Breast epithelium (tissue), 4 donors: ENCODE data around the gene PCBP3. TPM values are rescaled to one million over a fixed set of nuclear protein-coding genes. Genes with fewer than 3 reads are reported as not detected.

Experiments used
- DNase-seq, 2 donors: peaks; one replicate each; pipeline ENCODE4 v3.0.0-alpha.2; 2019; ENCODE audit warnings: low spot score in 2 of 2
- H3K27ac ChIP-seq, 2 donors: fragments of 200-600 bp; sonication (generic) in 1 of 2; one replicate each; pipeline ENCODE4 v1.5.1; 2016 to 2019; ENCODE audit warnings: mild to moderate bottlenecking in 1 of 2
- H3K27me3 ChIP-seq, 2 donors: fragments of 200-600 bp; sonication (generic) in 1 of 2; one replicate each; pipeline versions ENCODE4 v1.5.1 to v1.6.0; 2017 to 2019; ENCODE audit warnings: control low read depth in 1 of 2, mild to moderate bottlenecking in 1 of 2
- H3K36me3 ChIP-seq: fragments of 200-600 bp; one replicate; pipeline ENCODE4 v1.5.1; 2019
- H3K4me1 ChIP-seq, 2 donors: fragments of 200-600 bp; sonication (generic); one replicate each; pipeline ENCODE4 v1.5.1; 2016 to 2019; ENCODE audit warnings: control low read depth in 1 of 2
- H3K4me3 ChIP-seq, 3 donors: fragments of 200-600 bp; sonication (generic); 1 replicate in 2 of 3; 2 replicates in 1 of 3; pipeline ENCODE4 v1.5.1; 2016 to 2019; ENCODE audit warnings: mild to moderate bottlenecking in 3 of 3, moderate library complexity in 2 of 3
- H3K9me3 ChIP-seq, 2 donors: fragments of 200-600 bp; sonication (generic) in 1 of 2; one replicate each; pipeline ENCODE4 v1.5.1; 2016 to 2019; ENCODE audit warnings: control low read depth in 1 of 2
- POLR2A ChIP-seq: fragments of 450-650 bp; IDR thresholded peaks from one replicate; pipeline ENCODE4 v1.6.1; 2016; ENCODE audit warnings: antibody characterized with exemption, mild to moderate bottlenecking, moderate library complexity
- POLR2AphosphoS5 ChIP-seq, 3 donors: sonication (generic); formaldehyde crosslinking; IDR thresholded peaks; one replicate each; pipeline ENCODE4 v1.6.1; 2017; ENCODE audit warnings: antibody characterized with exemption in 3 of 3
- intact Hi-C: fragments of 100-400 bp; cut with DNase I; formaldehyde crosslinking; loops from one replicate; pipeline ENCODE4 v1.15.1; 2023; ENCODE audit warnings: low total_unique reads
- total RNA-seq, 3 donors: library from RNA; depleted of rRNA; stranded (reverse); fragments of >200 nt; gene quantifications; one replicate each; pipeline ENCODE4 v1.1.0, GENCODE V29; 2016
- TF ChIP-seq, protein P1 (sequence below), 3 donors: fragments of 450-650 bp; IDR thresholded peaks; one replicate each; pipeline ENCODE4 v1.5.1; 2016 to 2017; ENCODE audit warnings: antibody characterized with exemption in 3 of 3, mild to moderate bottlenecking in 3 of 3, moderate library complexity in 3 of 3

Gene PCBP3
- total RNA-seq, 3 donors from 2014 or later = 3.4 to 13.8 (median 4.6) TPM

DNA sequence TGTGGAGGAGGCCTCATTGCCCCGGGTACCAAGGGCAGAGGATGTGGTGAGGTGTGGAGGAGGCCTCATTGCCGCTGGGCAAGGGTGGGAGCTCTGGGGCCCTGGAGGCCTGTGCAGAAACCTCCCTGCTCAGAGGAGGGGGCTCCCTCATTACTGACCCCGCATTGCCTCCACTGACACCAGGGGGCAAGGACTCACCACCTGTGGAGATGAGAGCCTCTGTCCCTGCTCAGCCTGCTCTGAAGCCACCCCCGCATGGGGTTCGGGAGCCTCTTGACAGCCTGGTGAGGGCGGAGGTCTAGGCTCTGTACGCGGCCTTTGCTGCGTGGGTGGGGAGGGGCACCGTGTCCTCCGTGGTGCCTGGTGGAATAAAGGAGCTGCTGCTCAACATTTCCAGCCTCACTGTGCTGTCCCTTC lies 243.1 kb downstream of the PCBP3 start:
- H3K4me1 ChIP-seq = no peaks in the 10 kb centered on the region
- no peak for DNase-seq
- intact Hi-C loops = no loop called here
- peak overlapping the region; percentile 67 to 85 for H3K27ac ChIP-seq
- H3K27me3 ChIP-seq = peaks cover 0 to 6% of the 10 kb centered on the region in 2 donors
- H3K9me3 ChIP-seq = no peaks in the 10 kb centered on the region
- no peak for TF ChIP-seq POLR2AphosphoS5 (IDR thresholded peaks at IDR 0.05)
- no peak for TF ChIP-seq POLR2A
- TF ChIP-seq, protein P1, sequence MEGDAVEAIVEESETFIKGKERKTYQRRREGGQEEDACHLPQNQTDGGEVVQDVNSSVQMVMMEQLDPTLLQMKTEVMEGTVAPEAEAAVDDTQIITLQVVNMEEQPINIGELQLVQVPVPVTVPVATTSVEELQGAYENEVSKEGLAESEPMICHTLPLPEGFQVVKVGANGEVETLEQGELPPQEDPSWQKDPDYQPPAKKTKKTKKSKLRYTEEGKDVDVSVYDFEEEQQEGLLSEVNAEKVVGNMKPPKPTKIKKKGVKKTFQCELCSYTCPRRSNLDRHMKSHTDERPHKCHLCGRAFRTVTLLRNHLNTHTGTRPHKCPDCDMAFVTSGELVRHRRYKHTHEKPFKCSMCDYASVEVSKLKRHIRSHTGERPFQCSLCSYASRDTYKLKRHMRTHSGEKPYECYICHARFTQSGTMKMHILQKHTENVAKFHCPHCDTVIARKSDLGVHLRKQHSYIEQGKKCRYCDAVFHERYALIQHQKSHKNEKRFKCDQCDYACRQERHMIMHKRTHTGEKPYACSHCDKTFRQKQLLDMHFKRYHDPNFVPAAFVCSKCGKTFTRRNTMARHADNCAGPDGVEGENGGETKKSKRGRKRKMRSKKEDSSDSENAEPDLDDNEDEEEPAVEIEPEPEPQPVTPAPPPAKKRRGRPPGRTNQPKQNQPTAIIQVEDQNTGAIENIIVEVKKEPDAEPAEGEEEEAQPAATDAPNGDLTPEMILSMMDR (IDR thresholded peaks at IDR 0.05) = no peak
- H3K4me3 ChIP-seq = no peak overlapping the region
- no peaks in the 10 kb centered on the region for H3K36me3 ChIP-seq

DNA sequence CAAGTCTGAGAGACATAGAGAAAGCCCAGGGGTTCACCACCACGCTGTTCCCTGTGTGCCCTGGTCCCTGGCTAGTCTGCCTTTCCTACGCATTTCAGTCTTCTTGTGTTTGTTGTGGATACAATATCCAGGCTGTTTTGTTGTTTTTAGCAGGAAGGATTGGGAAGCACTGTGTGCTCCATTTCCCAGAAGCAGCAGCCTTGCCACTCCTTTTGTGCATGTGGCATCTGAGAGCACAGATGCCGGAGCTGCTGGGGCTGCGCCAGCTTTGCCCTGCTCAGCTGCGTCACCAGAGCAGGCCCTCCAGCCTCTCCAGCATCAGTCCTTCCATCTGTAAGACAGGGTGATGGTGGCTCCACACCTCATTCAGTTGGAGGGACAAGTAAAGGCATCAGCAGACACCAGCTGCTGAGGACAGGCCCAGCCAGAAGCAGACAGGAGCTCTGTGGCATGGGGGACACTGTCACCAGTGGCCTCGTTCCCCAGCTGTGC lies 243.6 kb downstream of the PCBP3 start:
- no peaks in the 10 kb centered on the region for H3K9me3 ChIP-seq
- no peaks in the 10 kb centered on the region for H3K4me1 ChIP-seq
- peaks cover 0 to 7% of the 10 kb centered on the region in 2 donors for H3K27me3 ChIP-seq
- H3K36me3 ChIP-seq = no peaks in the 10 kb centered on the region
- H3K27ac ChIP-seq = peak overlapping the region; percentile 67 to 85
- no peak overlapping the region for H3K4me3 ChIP-seq
- peak in 1 of 2 donors; percentile 50 for DNase-seq
- intact Hi-C loops = no loop called here
- TF ChIP-seq, protein P1 (IDR thresholded peaks at IDR 0.05) = no peak
- no peak for TF ChIP-seq POLR2A
- TF ChIP-seq POLR2AphosphoS5 (IDR thresholded peaks at IDR 0.05) = no peak

DNA sequence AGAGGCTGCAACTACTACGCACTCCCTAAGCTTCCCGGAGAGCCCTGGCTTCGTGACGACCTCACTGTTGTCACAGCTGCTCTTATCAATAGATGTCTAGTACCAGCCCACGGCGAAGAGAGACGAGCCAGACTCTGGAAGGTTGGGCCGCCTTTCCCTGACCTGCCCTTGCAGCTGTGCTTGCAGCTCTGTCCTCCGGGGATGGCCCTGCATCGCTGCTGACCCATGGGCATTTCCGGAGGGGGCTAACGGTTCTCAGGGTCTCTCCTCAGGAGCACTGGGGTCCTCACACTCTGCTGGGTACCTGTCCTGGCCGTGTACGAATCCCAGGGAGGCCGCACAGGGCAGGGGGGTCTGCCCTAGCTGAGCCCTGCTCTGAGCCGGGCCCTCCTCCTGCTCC lies 244.3 kb downstream of the PCBP3 start:
- H3K36me3 ChIP-seq = no peaks in the 10 kb centered on the region
- no peaks in the 10 kb centered on the region for H3K9me3 ChIP-seq
- DNase-seq = no peak
- peaks cover 0 to 7% of the 10 kb centered on the region in 2 donors for H3K27me3 ChIP-seq
- TF ChIP-seq POLR2AphosphoS5 (IDR thresholded peaks at IDR 0.05) (no peak), POLR2A (no peak)
- TF ChIP-seq, protein P1 (IDR thresholded peaks at IDR 0.05) = no peak
- no peak overlapping the region for H3K4me3 ChIP-seq
- H3K4me1 ChIP-seq = no peaks in the 10 kb centered on the region
- H3K27ac ChIP-seq = peak overlapping the region in 1 of 2 donors; percentile 48
- intact Hi-C loops = no loop called here

DNA sequence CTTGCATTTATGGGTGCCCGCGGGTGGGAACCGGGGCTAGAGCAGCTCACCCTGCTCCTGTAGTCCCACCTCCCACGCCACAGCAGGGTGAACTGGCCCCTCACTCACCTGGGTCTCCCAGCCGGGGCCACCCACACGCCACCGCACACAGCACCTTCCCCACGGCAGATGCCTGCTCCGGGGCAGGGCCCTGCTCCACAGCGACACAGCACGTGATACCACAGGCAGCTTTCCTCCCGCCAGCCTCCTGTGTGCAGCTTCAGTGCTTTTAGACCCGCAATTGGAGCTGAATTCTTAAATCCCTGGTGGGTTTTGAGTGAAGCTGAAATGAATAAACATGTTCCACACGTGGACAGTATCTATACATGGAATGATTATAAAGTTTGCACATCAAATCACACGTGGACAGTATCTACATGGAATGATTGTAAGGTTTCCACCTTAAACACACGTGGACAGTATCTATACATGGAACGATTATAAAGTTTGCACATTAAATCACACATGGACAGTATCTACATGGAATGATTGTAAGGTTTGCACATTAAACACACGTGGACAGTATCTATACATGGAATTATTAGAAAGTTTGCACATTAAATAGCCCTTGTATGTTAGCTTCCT lies 245.0 kb downstream of the PCBP3 start:
- TF ChIP-seq, protein P1 (IDR thresholded peaks at IDR 0.05) = no peak
- TF ChIP-seq POLR2AphosphoS5 (IDR thresholded peaks at IDR 0.05) = no peak
- TF ChIP-seq POLR2A = no peak
- Histone ChIP-seq H3K4me3 (no peak overlapping the region), H3K27ac (no peak overlapping the region), H3K4me1 (no peaks in the 10 kb centered on the region), H3K27me3 (peaks cover 0 to 7% of the 10 kb centered on the region in 2 donors), H3K36me3 (no peaks in the 10 kb centered on the region), H3K9me3 (no peaks in the 10 kb centered on the region)
- intact Hi-C loops = no loop called here
- DNase-seq = no peak

DNA sequence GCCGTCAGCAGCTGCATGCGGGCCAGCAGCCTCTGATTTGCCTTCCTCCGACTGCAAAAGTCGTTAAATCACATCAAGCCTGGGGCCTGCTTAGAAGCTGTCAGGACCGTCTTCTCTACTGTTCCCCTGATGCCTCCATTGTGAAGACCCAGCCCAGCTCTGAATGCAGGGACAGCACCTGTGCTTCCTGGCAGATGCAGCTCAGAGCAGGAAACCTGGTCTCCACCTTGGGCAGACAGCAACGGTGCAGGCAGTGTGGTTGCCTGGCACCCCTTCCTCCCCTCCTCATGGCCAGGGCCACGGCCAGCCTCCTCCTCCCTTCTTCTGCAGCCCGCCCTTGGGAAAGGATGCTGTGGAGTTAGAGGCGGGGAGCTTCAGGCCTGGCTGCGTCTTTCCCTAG lies 245.7 kb downstream of the PCBP3 start:
- peaks cover 0 to 5% of the 10 kb centered on the region in 2 donors for H3K4me1 ChIP-seq
- no peak overlapping the region for H3K4me3 ChIP-seq
- intact Hi-C loops = no loop called here
- H3K36me3 ChIP-seq = no peaks in the 10 kb centered on the region
- no peak for TF ChIP-seq POLR2AphosphoS5 (IDR thresholded peaks at IDR 0.05)
- TF ChIP-seq POLR2A = no peak
- TF ChIP-seq, protein P1 (IDR thresholded peaks at IDR 0.05) = no peak
- peaks cover 0 to 11% of the 10 kb centered on the region in 2 donors for H3K27me3 ChIP-seq
- no peak overlapping the region for H3K27ac ChIP-seq
- DNase-seq = no peak
- no peaks in the 10 kb centered on the region for H3K9me3 ChIP-seq
